HUES6 (cell line): ENCODE data around the gene ADAM8.

Experiments used
- H3K27ac ChIP-seq: 2 replicates; pipeline ENCODE4 v1.7.0; 2013; ENCODE audit warnings: low read depth, mild to moderate bottlenecking, low read length, inconsistent platforms
- H3K27me3 ChIP-seq: 2 replicates; pipeline ENCODE4 v1.6.1; 2013; ENCODE audit warnings: low read length; ENCODE audit not compliant: control insufficient read depth, insufficient read depth
- H3K36me3 ChIP-seq: 2 replicates; pipeline ENCODE4 v1.6.1; 2013; ENCODE audit warnings: low read length; ENCODE audit not compliant: control insufficient read depth, insufficient read depth
- H3K4me1 ChIP-seq: 2 replicates; pipeline ENCODE4 v1.6.1; 2013; ENCODE audit warnings: low read length; ENCODE audit not compliant: control insufficient read depth, insufficient read depth
- H3K4me3 ChIP-seq: 2 replicates; pipeline ENCODE4 v1.5.1; 2013; ENCODE audit warnings: low read depth, low read length
- H3K9ac ChIP-seq: one replicate; pipeline ENCODE4 v1.6.1; 2013; ENCODE audit warnings: mild to moderate bottlenecking, low read length
- H3K9me3 ChIP-seq: 2 replicates; pipeline ENCODE4 v1.6.1; 2013; ENCODE audit warnings: low read depth, low read length; ENCODE audit not compliant: control insufficient read depth, insufficient read depth

The ADAM8 gene

DNA sequence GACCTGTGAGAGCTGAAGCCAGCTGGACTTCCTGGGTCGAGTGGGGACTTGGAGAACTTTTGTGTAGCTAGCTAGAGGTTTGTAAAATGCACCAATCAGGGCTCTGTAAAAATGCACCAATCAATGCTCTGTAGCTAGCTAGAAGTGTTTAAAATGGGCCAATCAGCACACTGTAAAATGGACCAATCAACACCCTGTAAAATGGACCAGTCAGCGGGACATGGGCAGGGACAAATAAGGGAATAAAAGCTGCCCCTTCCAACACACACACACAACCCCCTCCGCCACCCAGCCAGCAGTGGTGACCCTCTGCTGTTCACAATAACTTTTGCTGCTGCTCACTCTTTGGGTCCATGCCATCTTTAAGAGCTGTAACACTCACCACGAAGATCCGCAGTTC, 39.2 kb upstream of the ADAM8 start:
- H3K27me3 ChIP-seq = peaks cover 10% of the 10 kb centered on the region
- H3K4me1 ChIP-seq = no peaks in the 10 kb centered on the region
- no peak overlapping the region for H3K9ac ChIP-seq
- peaks cover 19% of the 10 kb centered on the region for H3K36me3 ChIP-seq
- H3K4me3 ChIP-seq = no peak overlapping the region
- H3K27ac ChIP-seq = no peak overlapping the region
- H3K9me3 ChIP-seq = no peaks in the 10 kb centered on the region

DNA sequence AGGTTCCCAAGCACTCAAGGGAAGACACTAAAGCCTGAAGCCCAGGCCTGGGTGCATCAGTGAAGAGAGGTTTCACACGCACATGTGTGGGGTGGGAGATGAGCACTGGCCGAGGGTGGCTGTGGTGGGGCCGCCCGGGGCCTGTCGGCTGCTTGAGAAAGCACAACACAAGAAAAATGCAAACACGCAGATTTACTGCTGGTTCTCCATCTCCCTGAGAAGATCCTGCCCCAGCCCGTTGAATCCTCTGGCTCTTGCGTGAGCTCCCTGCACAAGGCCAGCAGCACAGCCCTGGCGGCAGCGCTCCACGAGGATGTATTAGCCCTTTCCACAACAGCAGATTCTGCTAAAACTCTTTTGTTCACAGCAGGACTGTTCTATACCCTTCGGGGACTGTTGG, 38.2 kb upstream of the ADAM8 start:
- H3K27ac ChIP-seq = no peak overlapping the region
- no peaks in the 10 kb centered on the region for H3K9me3 ChIP-seq
- no peaks in the 10 kb centered on the region for H3K4me1 ChIP-seq
- H3K36me3 ChIP-seq = peaks cover 28% of the 10 kb centered on the region
- no peak overlapping the region for H3K9ac ChIP-seq
- H3K4me3 ChIP-seq = no peak overlapping the region
- H3K27me3 ChIP-seq = peaks cover 10% of the 10 kb centered on the region

DNA sequence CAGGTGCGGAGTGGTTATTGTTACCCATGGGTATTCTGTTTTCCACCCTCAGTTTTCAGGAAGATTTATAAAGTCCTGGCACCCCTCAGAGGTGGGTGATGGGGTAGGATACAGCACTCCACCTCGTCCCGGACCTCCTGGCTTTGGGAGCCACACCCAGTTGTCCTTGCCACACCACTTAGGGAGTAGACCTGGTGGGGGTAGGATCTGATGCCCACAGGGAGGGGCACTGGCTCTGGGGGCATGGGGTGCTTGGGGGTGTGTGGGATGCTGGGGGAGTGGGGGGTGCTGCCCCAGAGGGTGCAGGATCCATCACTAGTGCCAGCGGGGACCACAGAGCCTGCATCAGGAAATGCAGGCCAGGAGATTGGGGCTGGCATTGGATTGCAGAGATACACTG, 36.5 kb upstream of the ADAM8 start:
- Histone ChIP-seq H3K4me1 (0 out of 2 replicates have a peak, but pooled peaks cover 5% of the 10 kb centered on the region), H3K4me3 (no peak overlapping the region), H3K36me3 (peaks cover 31% of the 10 kb centered on the region), H3K9ac (no peak overlapping the region), H3K27me3 (no peaks in the 10 kb centered on the region), H3K27ac (no peak overlapping the region), H3K9me3 (no peaks in the 10 kb centered on the region)

DNA sequence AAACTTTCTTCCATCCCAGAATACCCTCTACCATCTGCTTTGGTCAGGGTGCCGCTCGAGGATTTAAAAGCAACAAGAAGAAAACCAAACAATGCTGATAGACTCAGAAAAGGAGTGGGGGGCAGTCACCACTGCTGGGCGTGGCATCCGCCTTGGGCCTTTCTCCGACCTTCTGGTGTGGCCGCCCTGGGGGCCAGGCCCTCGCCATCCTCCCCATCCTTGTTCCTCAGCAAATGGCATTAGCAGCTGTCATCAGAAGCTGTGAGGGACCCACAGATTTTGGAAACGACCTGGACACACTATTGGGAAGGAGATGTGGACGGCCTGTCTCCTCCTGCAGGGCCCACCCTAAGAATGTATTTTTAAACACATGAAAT, 36.1 kb upstream of the ADAM8 start:
- no peak overlapping the region for H3K27ac ChIP-seq

DNA sequence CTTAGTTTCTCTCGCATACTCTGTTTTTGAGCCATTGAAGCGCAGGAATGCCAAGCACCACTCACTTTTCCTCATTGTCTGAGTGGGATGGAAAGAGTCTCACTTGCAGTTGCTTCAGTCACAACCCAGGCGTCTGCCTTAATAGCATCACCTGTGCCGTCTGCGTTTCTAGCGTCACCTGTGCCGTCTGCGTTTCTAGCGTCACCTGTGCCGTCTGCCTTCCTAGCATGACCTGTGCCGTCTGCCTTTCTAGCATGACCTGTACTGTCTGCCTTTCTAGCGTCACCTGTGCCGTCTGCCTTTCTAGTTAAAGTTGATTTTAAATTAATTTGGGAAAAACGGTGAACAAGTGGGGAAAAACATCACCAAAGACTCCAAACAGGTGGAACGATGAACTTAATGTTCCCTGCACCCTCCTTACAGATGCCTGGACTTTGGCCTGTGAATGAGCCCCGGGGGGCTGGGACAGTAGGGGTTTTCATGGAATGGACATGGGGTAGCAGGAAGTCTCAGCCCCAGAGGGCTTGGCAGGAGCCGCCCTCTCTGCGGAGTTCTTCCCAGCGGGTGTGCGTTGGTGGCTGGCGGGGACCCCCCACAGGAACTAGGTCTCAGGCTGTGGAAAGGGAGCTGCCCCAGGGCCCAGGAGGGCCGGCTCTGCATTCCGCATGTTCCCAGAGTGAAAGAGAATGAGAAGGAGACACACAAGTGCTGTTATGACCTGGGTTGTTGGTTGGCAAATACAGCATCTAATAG, 35.5 kb upstream of the ADAM8 start:
- no peak overlapping the region for H3K27ac ChIP-seq
- H3K4me1 ChIP-seq = peaks cover 13% of the 10 kb centered on the region
- no peaks in the 10 kb centered on the region for H3K27me3 ChIP-seq
- H3K36me3 ChIP-seq = peaks cover 31% of the 10 kb centered on the region
- H3K9ac ChIP-seq = no peak overlapping the region
- no peaks in the 10 kb centered on the region for H3K9me3 ChIP-seq
- H3K4me3 ChIP-seq = no peak overlapping the region

More for the DNA sequence above, 36.1 kb upstream of the ADAM8 start:
- Histone ChIP-seq H3K4me1 (0 out of 2 replicates have a peak, but pooled peaks cover 7% of the 10 kb centered on the region), H3K27me3 (no peaks in the 10 kb centered on the region), H3K9me3 (no peaks in the 10 kb centered on the region), H3K9ac (no peak overlapping the region), H3K4me3 (no peak overlapping the region), H3K36me3 (peaks cover 31% of the 10 kb centered on the region)

DNA sequence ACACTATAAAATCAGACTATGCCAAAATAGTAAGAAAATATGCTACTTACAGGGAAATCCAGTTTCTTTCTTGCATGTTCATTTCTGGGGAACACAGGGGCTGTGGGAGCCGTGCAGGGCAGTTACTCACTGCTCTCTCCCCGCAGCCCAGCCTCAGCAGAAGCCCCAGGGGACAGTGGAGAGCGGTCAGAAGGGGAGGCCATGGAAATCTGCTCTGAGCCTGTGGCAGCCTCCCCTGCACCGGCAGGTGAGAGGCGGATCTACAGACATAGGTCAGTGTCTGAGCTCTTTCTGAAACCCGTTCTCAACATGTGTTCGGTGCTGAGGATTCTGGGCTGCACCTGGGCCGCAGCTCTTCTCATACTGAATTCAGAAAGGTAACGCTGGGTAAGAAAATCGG, 34.9 kb upstream of the ADAM8 start:
- no peak overlapping the region for H3K9ac ChIP-seq
- no peaks in the 10 kb centered on the region for H3K27me3 ChIP-seq
- H3K4me3 ChIP-seq = no peak overlapping the region
- H3K4me1 ChIP-seq = peaks cover 16% of the 10 kb centered on the region
- no peak overlapping the region for H3K27ac ChIP-seq
- H3K36me3 ChIP-seq = peaks cover 31% of the 10 kb centered on the region
- no peaks in the 10 kb centered on the region for H3K9me3 ChIP-seq

DNA sequence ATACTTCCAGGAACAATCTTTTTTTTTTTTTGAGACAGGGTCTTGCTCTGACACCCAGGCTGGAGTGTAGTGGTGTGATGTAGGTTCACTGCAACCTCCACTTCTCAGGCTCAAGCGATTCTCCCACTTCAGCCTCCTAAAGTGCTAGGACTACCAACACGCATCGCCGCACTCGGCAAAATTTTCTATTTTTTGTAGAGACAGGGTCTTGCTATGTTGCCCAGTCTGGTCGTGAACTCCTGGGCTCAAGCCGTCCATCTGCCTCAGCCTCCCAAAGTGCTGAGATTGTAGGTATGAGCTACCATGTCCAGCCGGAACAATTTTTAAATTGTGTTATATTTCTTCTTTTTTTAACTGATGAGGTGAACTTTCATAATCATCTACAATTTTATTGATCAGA, 34.1 kb upstream of the ADAM8 start:
- Histone ChIP-seq H3K27ac (no peak overlapping the region), H3K36me3 (peaks cover 31% of the 10 kb centered on the region), H3K4me3 (no peak overlapping the region), H3K27me3 (no peaks in the 10 kb centered on the region), H3K4me1 (peaks cover 16% of the 10 kb centered on the region), H3K9ac (no peak overlapping the region), H3K9me3 (no peaks in the 10 kb centered on the region)

DNA sequence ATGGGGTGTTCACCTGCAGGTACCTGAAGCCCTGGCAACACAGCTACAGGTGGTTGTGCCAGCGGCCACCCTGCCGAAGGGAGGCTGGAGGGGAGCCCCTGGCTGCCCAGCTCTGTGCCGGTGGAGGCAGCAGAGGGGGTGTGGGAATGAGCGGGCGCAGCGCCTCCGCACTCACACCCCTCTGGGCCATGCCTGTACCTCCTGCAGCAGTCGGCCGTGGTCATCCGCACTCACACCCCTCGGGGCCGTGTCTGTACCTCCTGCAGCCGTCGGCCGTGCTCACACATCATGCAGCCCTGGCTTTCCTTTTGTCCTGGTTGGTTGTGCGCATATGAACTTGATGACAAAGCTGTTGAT, 33.7 kb upstream of the ADAM8 start:
- peaks cover 16% of the 10 kb centered on the region for H3K4me1 ChIP-seq

DNA sequence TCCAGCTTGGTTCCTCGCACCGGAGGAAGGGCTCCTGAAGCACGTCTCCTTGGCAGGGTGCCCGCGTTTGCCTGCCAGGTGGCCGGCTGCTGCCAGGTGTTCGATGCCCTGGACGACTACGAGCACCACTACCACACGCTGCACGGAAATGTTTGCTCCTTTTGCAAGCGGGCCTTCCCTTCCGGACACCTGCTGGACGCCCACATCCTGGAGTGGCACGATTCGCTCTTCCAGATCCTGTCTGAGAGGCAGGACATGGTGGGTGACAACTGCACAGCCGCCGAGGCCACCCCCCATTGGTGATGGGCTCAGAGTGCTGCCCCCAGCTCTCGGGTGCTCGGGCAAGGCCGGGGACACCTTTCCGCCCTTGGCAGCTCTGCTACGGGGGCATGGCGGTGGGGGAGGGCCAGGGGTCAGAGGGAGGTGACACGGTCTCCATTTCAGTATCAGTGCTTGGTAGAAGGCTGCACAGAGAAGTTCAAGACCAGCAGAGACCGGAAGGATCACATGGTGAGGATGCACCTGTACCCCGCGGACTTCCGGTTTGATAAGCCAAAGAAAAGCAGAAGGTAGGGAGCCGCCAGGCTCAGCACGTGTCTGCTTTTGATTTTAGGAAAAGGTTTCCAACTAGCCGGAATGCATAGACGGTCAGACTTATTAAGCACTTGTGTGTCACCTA, 33.2 kb upstream of the ADAM8 start:
- H3K9ac ChIP-seq = no peak overlapping the region
- H3K4me3 ChIP-seq = peak overlapping the region; percentile 73
- peaks cover 31% of the 10 kb centered on the region for H3K36me3 ChIP-seq

More for the DNA sequence above, 33.7 kb upstream of the ADAM8 start:
- Histone ChIP-seq H3K27me3 (no peaks in the 10 kb centered on the region), H3K4me3 (no peak overlapping the region), H3K27ac (no peak overlapping the region), H3K9me3 (no peaks in the 10 kb centered on the region), H3K36me3 (peaks cover 31% of the 10 kb centered on the region), H3K9ac (no peak overlapping the region)

DNA sequence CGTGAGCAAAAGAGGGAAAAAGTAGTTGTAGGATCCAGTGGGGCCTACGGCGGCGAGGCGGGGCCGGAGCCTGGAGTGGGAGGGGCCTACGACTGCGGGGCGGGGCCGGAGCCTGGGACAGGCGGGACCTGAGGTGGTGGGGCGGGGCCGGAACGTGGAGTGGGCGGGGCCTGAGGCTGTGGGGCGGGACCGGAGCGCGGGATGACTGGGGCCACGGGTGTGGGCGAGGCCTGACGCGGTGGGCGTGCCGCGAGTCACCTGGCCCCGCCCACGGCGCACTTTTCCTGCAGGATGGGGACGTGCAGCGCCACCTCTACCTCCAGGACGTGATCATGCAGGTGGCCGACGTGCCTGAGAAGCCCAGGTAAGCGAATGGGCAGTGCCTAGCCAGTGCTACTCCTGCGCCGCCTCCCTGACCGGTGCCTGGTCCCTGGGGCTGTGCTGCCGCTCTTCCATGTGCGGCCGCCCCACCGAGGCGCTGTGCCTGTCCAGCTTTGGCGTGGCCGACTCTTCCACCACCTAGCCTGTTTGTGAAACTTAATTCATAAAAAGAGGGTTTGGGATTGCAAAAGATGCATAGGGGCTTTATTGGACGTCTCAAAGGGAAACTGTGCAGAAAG, 32.5 kb upstream of the ADAM8 start:
- Histone ChIP-seq H3K9me3 (no peaks in the 10 kb centered on the region), H3K4me3 (peak overlapping the region; percentile 73), H3K4me1 (peaks cover 16% of the 10 kb centered on the region), H3K36me3 (peaks cover 31% of the 10 kb centered on the region), H3K27me3 (no peaks in the 10 kb centered on the region), H3K9ac (peak overlapping the region; percentile 95), H3K27ac (peak overlapping the region; percentile 97)

More for the DNA sequence above, 33.2 kb upstream of the ADAM8 start:
- H3K27me3 ChIP-seq = no peaks in the 10 kb centered on the region
- H3K27ac ChIP-seq = no peak overlapping the region
- peaks cover 16% of the 10 kb centered on the region for H3K4me1 ChIP-seq
- H3K9me3 ChIP-seq = no peaks in the 10 kb centered on the region
